ENCODE data around the gene ANXA6. TPM values are rescaled to one million over a fixed set of nuclear protein-coding genes. Genes with fewer than 3 reads are reported as not detected.

The ANXA6 gene
- total RNA-seq = 666 and 722 TPM in 2 replicates

DNA sequence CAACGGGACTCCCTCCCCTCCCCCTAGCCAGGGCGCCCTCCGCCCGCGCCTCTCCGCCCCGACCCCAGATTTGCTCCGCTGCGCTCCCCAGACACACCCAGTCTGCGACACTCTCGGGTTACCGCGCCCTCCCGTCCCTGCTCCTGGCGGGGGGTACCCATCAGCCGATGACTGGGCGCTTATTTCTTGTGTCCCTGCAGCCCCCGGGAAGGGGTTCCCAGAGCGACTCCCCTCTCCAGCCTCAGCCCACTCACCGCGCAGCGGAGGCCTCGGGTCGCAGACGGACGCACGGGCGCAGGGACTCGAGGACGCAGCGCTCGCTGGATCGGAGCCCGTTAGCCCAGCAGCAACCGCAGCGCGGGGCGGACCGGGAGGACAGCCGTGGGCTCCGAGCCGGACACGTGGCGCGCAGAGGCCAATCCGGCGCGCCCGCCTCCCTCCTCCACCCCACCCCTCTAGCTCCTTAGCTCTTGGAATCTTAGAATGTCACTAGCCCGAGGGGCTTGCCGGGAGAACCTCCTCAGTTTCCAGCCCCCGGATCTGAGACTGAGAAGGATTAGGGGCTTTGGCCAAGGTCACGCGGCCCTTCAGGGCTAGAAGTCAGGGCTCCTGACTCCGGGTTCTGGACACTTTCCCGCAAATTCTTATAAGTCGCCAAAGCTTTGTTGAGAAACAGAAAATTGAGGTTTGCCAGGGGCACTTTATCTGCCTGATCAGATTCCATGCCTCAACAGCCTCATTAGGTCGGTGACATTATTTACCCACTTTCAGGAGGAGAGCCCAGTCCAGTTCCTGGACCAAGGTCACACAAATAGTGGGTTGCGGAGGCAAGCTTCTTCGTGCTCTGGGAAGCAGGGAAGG is at the start of gene ANXA6:
Gene ANXA6 (minus strand): TSS at position 354 of the 861 bp plus-strand sequence. CDS start 9,878 bp downstream, outside the sequence.

GRCh38 chr5:151080613-151081430 is 76.8 kb downstream of the ANXA6 start, which contains the start of gene TNIP1:
TSS of gene TNIP1 (minus strand) at chr5:151081034. CDS start at chr5:151065095, 15,939 bp downstream.

Other genes with a start within 250 kb of the ANXA6 start
- gene GPX3, start 137.2 kb downstream of the ANXA6 start, total RNA-seq = 9.4 and 31.2 TPM in 2 replicates
- 111 and 128 TPM in 2 replicates for gene TNIP1, start 76.7 kb downstream of the ANXA6 start, total RNA-seq
- gene CCDC69, start 66.3 kb upstream of the ANXA6 start, total RNA-seq = 4.4 and 6.7 TPM in 2 replicates
- gene GM2A, start 95.4 kb upstream of the ANXA6 start, total RNA-seq = 28.2 and 28.3 TPM in 2 replicates
- gene SLC36A3, start 146.0 kb upstream of the ANXA6 start, total RNA-seq = not detected in 2 replicates
- gene SLC36A2, start 189.8 kb upstream of the ANXA6 start, total RNA-seq = not detected in 2 replicates

Measured in hair follicle dermal papilla cell (primary cell).